NCI-H2029 (cell line): ENCODE measurements around the gene PFDN2.

Source experiments
- DNase-seq: peaks from one replicate; lab custom pipeline; 2025; lab: John Stamatoyannopoulos, UW

Gene PFDN2

GRCh38 chr1:161099090-161099802 is 18.6 kb downstream of the PFDN2 start:
- DNase-seq, result no peak

- DNase-seq, result peak; percentile 70
Measured at GRCh38 chr1:161098210-161099068, 19.4 kb downstream of the PFDN2 start, which contains the start of gene KLHDC9. TSS of gene KLHDC9 (plus strand) at chr1:161098361. CDS start at chr1:161098536, 175 bp downstream.

DNA sequence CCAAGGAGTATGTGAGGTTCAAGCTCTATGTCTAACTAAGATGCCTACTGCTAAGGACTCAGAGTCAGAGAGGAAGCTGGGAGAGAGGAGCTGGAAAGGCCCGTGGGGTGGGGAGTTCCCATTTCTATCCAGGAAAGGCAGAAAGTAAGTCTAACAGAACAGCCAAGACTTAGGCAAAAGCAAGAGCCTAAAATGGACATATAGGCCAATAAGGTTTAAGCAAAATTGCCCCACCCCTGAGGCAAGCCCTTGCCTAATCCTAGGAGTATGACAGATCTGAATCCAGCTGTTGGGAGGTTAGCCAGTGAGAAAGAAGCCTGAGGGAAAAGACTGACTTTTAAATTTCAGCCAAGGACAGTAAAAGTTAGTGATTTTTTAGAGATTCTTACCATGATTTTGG is 21.3 kb downstream of the PFDN2 start:
- DNase-seq, result no peak

- no peak for DNase-seq
Measured at GRCh38 chr1:161096015-161096414, 21.8 kb downstream of the PFDN2 start.

DNA sequence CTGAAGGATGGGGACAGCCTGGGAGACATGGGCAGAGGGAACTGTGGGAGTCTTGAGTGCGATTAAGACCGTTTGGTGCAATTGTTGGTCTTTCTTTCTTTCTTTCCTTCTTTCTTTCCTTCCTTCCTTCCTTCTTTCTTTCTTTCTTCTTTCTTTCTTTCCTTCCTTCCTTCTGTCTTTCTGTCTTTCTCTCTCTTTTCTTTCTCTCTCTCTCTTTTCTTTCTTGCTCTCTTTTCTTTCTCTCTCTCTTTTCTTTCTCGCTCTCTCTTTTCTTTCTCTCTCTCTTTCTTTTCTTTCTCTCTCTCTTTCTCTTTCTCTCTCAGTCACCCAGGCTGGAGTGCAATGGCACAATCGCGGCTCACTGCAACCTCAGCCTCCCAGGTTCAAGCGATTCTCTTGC is 22.6 kb downstream of the PFDN2 start:
- no peak for DNase-seq

- DNase-seq, result no peak
Measured at GRCh38 chr1:161094481-161094880, 23.4 kb downstream of the PFDN2 start.

- no peak for DNase-seq
Measured at GRCh38 chr1:161092621-161093028, 25.2 kb downstream of the PFDN2 start.

DNA sequence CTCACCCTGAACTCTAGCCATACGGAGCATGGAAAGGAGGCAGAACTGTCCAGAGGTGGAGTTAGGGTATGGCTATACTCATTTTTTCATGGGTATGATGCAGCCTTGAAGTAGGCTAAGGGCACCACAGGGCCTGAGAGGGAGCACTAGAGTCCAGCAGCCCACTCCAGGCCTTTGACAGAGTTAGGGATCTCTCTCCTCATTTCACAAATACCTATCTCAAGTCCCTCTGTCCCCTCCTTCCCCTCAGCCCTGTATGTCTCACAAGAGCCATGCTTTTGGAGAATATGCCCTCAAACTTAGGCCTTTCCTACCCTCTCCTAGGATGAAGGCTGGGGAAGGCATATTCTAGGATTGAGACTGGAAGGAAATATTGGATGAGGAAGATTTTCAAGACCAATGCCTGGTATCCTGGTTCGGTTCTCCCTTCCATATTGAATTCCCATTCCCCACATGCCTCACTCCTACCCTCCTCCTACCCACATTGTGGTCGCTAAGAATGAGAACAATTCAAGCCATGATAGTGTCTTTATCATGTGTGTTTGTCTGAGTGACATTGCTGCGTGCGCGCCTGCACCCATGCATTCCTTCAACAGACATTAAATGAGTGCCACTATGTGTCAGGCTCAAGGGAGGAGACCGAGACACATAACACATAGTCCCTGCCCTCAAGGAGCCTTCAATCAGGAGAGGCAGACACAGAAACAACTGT is 25.9 kb downstream of the PFDN2 start:
- no peak for DNase-seq

GRCh38 chr1:161091093-161091492 is 26.7 kb downstream of the PFDN2 start:
- DNase-seq, result no peak

- no peak for DNase-seq
Measured at GRCh38 chr1:161090617-161091016, 27.2 kb downstream of the PFDN2 start.

GRCh38 chr1:161089938-161090337 is 27.9 kb downstream of the PFDN2 start:
- no peak for DNase-seq

- no peak for DNase-seq
Measured at GRCh38 chr1:161089251-161089924, 28.4 kb downstream of the PFDN2 start, which contains the start of gene NECTIN4. TSS of gene NECTIN4 (minus strand) at chr1:161089558. CDS start at chr1:161089296, 262 bp downstream.

DNA sequence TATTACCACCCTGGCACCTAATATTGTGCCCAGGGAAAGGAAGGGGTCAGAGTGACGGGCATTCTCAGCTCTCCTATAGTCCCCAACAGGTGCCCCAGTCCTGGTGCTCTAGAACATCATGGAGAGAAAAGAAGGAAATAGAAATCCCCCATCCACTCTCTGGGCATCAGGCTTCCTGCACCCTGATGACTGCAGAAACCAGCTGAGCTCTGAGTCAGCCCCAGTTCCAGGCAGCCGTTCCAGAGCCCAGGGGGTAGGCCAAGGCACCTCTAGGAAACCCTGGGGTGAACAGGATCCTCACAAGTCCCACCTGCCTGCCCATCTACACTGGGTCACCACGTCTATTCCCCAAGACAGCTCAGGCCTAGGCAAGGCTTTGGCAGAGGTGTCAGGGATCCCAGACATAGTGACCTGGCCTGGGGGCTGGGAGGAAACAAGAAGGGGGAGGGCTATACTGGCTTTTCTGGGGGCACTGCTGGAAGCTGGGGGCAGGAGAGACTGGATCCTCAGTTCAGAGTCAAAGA is 29.2 kb downstream of the PFDN2 start:
- no peak for DNase-seq

DNA sequence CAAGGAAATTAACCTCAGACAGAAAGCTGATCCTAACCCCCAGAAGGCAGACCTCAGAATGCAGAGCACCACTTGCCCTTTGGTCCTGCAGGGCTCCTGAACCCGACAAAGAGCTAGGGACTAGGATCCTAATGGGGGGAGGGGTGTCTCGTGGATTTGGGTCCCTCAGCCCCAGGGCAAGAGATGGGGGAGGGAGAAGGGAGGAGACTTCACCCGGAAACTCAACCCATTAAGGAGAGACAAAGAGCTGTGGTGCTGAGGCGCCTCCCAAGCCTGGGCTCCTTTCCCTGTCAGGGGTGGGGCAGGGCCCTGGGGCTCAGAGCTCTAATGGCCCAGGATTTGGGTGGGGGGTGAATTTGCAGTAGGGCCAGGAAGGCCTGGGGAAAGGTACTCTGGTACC is 31.4 kb downstream of the PFDN2 start:
- no peak for DNase-seq

DNA sequence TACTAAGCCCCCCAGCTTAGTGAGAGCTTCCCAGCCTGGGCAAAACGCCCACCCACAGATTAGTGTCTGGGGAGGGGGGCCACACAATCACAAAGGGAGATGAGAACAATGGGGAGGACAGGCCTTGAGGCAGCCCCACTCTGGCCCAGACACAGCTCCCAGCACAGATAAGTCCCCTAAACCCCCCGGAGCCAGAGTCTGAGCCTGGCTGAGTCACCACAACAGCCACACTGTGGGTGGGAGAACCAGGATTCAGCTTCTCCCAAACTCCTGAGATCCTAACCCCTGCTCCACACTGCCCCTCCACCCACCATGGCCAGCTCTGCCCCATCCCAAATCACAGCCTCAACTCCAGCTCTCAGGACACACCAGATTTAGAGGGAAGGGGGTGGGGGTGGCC is 32.7 kb downstream of the PFDN2 start:
- DNase-seq, result no peak

GRCh38 chr1:161084597-161084988 is 33.2 kb downstream of the PFDN2 start:
- no peak for DNase-seq

GRCh38 chr1:161083748-161084596 is 33.9 kb downstream of the PFDN2 start:
- DNase-seq, result no peak

DNA sequence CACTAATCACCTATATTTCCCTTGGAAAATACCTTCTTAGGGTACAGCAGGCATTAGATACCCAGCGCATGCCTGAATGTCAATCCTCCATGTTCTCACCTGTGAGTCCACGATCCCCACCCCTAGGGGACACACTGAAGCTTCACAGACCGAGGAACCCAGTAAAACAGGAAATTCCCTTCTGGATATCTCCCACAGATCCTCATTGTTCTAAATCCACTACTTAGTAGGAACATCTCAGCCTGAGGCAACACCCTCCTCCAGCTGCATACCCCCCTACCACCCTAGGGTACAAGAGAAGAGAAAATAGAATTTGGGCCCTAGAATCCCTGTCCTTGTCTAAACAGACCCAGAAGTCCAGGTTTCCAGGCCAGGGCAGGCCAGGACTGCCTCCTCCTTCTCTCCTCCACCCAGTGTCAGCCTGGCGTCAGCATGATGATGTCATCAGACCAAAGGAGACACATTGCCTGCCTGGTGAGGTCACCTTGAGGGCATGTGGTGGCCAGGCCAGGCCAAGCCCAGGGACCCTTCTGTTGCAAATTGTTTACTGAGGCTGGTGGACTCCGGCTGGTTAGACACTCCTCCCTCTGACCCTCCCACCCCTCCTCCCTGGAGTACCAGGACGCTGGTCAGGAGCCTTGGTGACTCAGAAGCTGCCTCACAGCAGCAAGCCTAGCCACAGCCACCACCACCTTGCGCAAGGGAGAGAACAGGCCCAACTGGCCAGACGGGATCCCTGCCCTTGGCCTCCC is 34.7 kb downstream of the PFDN2 start:
- no peak for DNase-seq

- no peak for DNase-seq
Measured at GRCh38 chr1:161082483-161082882, 35.4 kb downstream of the PFDN2 start.

DNA sequence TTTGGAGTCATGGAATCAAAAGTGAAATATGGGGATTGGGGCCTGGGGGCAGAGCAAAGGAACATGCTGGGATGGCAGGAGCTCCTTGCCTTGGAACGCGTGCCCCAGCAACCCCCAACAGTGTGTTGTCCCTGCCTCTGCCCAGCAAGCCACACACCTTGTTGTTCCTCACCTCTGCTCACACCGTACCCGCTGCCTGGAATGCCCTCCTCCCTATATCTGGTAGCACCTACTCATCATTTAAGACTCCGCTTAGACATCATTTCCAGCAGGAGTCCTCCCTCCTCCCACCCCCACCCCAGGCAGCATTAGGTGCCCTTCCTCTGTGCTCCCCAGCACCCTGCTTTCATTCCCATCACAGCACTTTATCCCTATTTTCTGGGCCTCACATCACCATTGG is 36.3 kb downstream of the PFDN2 start:
- DNase-seq, result no peak
